Measurements from ENCODE around the gene ASF1B. TPM values are rescaled to one million over a fixed set of nuclear protein-coding genes. Genes with fewer than 3 reads are reported as not detected.

The ASF1B gene
- total RNA-seq, 1 experiment from 2014 or later: 78.1 TPM

- Histone ChIP-seq H3K27ac (ENCODE audit: low read depth, low read length) (no peak overlapping the region), H3K79me2 (ENCODE audit: insufficient read depth, low read length) (no peaks in the 10 kb centered on the region), H3K4me1 (ENCODE audit: control insufficient read depth in 1 of 2, insufficient read depth in 2 of 2, low read length in 2 of 2) (peaks cover 5 to 15% of the 10 kb centered on the region in 2 experiments; a peak in 3 of 4 replicates), H3K4me2 (ENCODE audit: low read length) (no peak overlapping the region), H3K9ac (ENCODE audit: low read length) (no peak overlapping the region), H4K20me1 (ENCODE audit: insufficient read depth) (no peaks in the 10 kb centered on the region), H3K36me3 (ENCODE audit: control insufficient read depth in 1 of 2, insufficient read depth in 2 of 2, low read length in 2 of 2) (peaks cover 20 to 31% of the 10 kb centered on the region in 2 experiments), H2AFZ (ENCODE audit: low read depth, low read length, poor library complexity, severe bottlenecking) (no peak overlapping the region), H3K9me2 (ENCODE audit: insufficient read depth) (no peaks in the 10 kb centered on the region), H3K4me3 (replicated peaks in 1 of 2; ENCODE audit: low read depth in 1 of 2, low read length in 2 of 2) (no peak overlapping the region), H3K27me3 (ENCODE audit: insufficient read depth, low read length) (no peaks in the 10 kb centered on the region), H3K9me3 (ENCODE audit: control insufficient read depth in 1 of 2, insufficient read depth in 1 of 2, low read depth in 1 of 2, low read length in 2 of 2) (no peaks in the 10 kb centered on the region)
- no peak for ATAC-seq
- TF ChIP-seq FOSL1 (IDR thresholded peaks at IDR 0.05; ENCODE audit: low read depth) (no peak), EZH2 (IDR thresholded peaks at IDR 0.05) (no peak), ELF1 (IDR thresholded peaks at IDR 0.05; ENCODE audit: borderline replicate concordance, low read depth) (no peak), ZFX (IDR thresholded peaks at IDR 0.05) (no peak), EZH2phosphoT487 (IDR thresholded peaks at IDR 0.05; ENCODE audit: borderline replicate concordance) (no peak), MAX (IDR thresholded peaks at IDR 0.05) (no peak), JUND (IDR thresholded peaks at IDR 0.05) (no peak), POLR2AphosphoS5 (IDR thresholded peaks at IDR 0.05; ENCODE audit: low read depth, low read length) (no peak), ZNF274 (IDR thresholded peaks at IDR 0.05; ENCODE audit: low read depth, low read length) (no peak), TCF7L2 (IDR thresholded peaks at IDR 0.05; ENCODE audit: borderline replicate concordance, extremely low read depth, insufficient read depth, insufficient read length) (no peak), CEBPB (IDR thresholded peaks at IDR 0.05; ENCODE audit: low read depth) (no peak), POLR2A (IDR thresholded peaks at IDR 0.05; ENCODE audit: borderline replicate concordance, extremely low read depth, insufficient read depth, insufficient read length) (no peak), ATF3 (IDR thresholded peaks at IDR 0.05) (no peak), SIN3A (IDR thresholded peaks at IDR 0.05; ENCODE audit: low read depth) (no peak), SP1 (IDR thresholded peaks at IDR 0.05; ENCODE audit: low read depth) (no peak), RAD21 (IDR thresholded peaks at IDR 0.05; ENCODE audit: low read depth) (no peak)
- ChIA-PET CTCF (no interaction called here), RAD21 (ENCODE audit: low non-redundant PET in 1 of 2, low total read pairs in 2 of 2, uncharacterized antibody in 2 of 2, unreplicated experiment in 2 of 2) (no interaction called here), POLR2A (no interaction called here)
- intact Hi-C loops (cut with micrococcal nuclease): no loop called here
- BruUV-seq (replicated peaks): no TSS peak
- no peak for DNase-seq (ENCODE audit: low read depth, low spot score)
These were observed 14.6 kb upstream of the ASF1B start for GRCh38 chr19:14150770-14151661.

All from HCT116 (cell line).